AG09319 (cell line): ENCODE measurements around the gene MPC1L.

Experiments used
- DNase-seq: peaks from one replicate; pipeline ENCODE4 v3.0.0-alpha.2; 2010; ENCODE audit warnings: low read depth; ENCODE audit errors: extremely low read depth
- CTCF ChIP-seq: IDR thresholded peaks from 2 replicates; pipeline ENCODE4 v1.5.1; 2011; ENCODE audit warnings: low read depth, mild to moderate bottlenecking, inconsistent platforms, low read length, moderate library complexity

Gene MPC1L

GRCh38 chrX:40632199-40632598, 9.0 kb downstream of the MPC1L start:
- TF ChIP-seq CTCF: no peak
- DNase-seq: no peak

GRCh38 chrX:40637687-40638086, 14.5 kb downstream of the MPC1L start:
- TF ChIP-seq CTCF: no peak
- no peak for DNase-seq

GRCh38 chrX:40644176-40644575, 20.9 kb downstream of the MPC1L start:
- TF ChIP-seq CTCF: no peak
- DNase-seq: no peak

GRCh38 chrX:40644821-40645358, 21.7 kb downstream of the MPC1L start:
- peak; percentile 36 for DNase-seq
- TF ChIP-seq CTCF: no peak

GRCh38 chrX:40646489-40647306, 23.5 kb downstream of the MPC1L start:
- TF ChIP-seq CTCF: no peak
- DNase-seq: no peak

GRCh38 chrX:40647307-40648197, 24.3 kb downstream of the MPC1L start, which contains the start of gene CXorf38:
Gene CXorf38 (minus strand): TSS chrX:40647561. CDS start chrX:40647520, 41 bp downstream.
- TF ChIP-seq CTCF: peak; percentile 14
- peak; percentile 74 for DNase-seq
